HG03457 (cell line): ENCODE measurements around the gene ADAMTS16.

Source experiments
- ATAC-seq: cut with Tn5 transposase; IDR thresholded peaks from one replicate; pipeline ENCODE4 v1.9.1; 2021; ENCODE audit warnings: moderate number of reproducible peaks; ENCODE audit not compliant: unreplicated experiment

ADAMTS16 gene

GRCh38 chr5:5339257-5339656 is 199.1 kb downstream of the ADAMTS16 start:
- no peak for ATAC-seq

- no peak for ATAC-seq
Observed at GRCh38 chr5:5340206-5340729, 200.1 kb downstream of the ADAMTS16 start.

DNA sequence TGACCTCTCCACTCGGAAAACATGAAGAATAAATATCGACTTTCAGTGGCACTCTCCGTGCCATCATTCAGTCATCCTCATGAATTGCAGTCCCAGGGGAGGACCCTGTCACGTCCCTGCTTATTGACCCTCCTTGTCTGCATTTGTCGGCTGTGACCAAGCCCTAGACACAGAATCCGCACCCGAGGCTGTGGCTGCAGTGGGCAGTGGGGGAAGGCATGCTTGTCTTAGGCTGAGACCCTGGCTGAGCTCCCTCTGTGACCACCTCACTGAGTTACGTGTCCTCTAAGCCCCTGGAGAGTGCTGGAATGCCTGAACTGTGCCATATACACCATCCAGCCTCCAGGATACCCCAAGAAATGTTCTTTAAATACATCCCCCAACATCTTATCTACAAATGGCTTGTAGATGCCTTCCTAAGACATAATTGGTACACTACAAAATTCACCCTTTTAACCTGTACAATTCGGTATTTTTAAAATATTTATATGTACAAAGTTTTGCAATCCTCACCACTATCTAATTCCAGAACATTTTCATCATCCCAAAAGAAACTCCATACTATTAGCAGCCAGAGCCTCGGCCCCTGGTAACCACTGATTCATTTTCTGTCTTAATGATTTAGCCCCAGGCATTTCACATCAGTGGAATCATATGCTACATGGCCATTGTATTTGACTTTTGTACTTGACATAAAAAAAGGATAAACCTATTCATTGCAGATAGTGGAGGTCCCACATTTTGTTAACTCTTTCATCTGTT is 201.6 kb downstream of the ADAMTS16 start:
- ATAC-seq: no peak

DNA sequence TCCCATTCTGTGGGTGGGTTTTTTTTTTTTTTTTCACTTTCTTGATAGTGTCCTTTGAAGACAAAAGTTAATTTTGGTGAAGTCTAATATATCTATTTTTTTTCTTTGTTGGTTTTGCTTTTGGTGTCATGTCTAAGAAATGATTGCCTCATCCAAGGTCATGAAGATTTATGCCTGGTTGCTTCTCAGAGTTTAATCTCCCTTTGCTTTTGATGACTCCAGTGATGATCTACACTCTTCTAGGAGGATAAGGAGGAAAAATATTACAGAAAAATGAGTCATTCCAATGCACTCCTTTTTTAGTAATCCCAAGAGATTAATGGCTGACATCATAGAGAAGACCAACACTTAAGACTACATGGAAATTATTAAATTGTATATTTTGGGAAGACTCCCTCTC is 202.7 kb downstream of the ADAMTS16 start:
- ATAC-seq: no peak

- ATAC-seq: no peak
Observed at GRCh38 chr5:5343568-5343967, 203.4 kb downstream of the ADAMTS16 start.

DNA sequence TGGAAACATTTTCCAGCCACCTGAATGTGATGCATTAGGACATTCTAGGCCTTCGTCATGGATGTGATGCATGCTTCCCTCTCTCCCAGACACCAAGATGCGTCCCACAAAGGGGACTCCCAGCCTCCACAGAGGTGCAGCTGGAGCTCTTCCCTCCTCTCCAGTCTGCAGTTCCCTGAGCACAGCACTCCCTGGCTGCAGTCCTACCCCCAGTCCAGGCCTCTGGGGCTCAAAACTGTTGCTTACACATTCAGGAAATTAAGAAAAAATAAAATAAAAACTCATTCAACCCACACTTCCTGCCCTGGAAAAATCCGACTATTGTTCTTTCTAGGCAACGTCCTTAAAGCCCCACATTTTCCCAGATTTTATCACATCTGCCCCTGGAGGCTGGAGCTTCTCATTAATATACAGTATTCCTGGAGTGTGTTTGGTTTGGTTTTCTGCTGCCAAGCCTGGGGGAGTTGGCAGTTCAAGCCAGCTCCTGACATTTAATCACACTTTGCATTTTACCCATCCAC is 204.0 kb downstream of the ADAMTS16 start:
- no peak for ATAC-seq

DNA sequence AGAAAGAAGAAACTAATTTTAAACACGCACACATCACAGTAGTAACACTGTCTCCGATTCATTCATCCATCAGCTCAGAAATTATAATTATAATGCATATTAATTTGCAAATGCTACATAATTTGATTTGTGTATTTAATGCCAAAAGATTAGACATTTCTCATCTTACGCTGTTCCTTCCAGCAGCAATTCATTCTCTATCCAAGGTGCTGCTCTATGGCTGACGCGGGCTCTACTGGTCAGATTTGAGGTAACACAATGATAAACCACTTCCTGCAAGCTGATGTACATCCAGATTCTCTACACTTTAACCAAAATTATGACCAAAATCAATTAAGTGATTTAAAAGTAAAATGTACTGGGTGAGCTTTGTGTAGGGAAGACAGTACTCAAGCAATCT is 204.5 kb downstream of the ADAMTS16 start:
- no peak for ATAC-seq

DNA sequence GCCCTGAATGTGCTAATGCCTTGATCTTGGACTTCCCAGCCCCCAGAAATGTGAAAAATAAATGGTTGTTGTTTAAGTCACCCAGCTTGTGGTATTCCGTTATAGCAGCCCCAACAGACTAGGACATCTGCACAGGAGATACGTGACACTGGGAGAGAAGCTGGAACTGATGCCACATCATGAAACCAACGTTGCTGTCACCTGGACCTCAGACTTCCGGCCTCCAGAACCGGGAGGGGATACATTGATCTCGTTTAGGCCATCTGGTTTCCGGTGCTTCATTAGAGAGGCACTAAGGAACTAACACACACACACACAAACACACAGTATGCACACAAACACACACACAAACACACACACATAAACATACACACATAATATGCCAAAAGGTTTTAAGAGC is 207.3 kb downstream of the ADAMTS16 start:
- no peak for ATAC-seq

DNA sequence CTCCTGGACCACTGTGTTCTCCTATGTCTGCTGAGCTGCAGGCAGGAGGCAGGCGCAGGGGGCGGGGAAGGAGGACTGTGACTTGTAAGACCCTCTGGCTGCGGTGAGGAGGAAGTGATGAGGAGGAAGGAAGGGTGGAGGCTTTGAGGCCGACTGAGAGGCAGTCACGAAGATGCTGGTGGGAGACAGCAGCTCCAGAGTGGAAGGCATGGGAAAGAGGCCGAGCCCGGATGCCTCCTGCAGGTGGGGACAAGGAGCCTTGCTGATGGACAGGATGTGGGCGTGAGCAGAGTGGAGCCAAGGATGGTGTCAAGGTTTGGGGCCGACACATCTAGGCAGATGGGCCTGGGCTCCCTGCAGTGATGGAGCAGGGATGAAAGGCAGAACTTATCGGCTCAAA is 208.0 kb downstream of the ADAMTS16 start:
- no peak for ATAC-seq

DNA sequence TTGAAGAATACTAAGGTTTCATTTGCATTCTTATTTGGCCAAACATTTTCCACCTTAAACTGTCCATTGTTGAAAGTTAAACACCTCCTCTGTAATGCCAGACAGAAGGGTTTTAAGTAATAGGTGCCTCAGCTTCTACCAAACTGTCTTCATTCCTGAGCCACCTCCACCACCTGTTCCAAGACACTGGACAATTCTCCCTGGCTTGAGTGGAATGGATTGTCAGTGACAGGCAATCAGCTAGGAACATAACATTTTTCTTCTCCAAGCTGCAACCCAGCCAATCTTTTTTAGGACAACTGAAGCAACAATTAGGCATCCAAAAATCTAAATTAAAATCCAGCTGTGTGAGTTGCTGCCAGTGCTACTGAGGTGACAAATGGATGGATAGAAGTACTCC is 208.4 kb downstream of the ADAMTS16 start:
- no peak for ATAC-seq

- no peak for ATAC-seq
Observed at GRCh38 chr5:5350101-5350500, 210.0 kb downstream of the ADAMTS16 start.

DNA sequence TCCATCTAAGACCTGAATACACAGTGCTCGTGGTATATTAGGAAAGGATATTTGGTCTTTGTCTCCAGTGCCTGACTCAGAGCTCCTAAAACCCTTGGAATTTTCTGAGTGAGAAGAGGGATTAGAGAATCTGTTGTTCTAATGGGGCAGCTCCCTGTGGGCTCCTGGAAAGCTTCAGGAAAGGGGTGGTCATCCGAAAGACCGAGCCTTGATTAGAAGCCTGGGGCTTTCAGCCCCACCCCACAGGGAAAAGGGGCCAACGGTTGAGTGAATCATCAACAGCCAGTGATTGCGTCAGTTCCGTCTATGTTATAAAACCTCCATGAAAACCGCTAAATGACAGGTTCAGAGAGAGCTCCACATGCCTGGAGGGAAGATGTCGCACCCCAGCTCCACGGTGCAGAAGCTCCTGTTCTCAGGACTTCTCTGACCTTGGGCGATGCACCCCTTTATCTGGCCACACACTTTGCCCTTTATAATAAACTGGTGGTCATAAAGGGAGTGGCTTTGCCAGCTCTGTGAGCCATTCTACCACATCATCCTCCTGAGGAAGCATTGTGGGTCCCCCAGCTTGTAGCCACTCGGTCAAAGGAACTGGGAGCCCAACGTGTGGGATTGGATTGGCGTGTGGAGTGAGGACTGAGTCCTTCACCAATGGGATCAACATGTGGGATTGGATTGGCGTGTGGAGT is 211.3 kb downstream of the ADAMTS16 start:
- ATAC-seq: no peak

DNA sequence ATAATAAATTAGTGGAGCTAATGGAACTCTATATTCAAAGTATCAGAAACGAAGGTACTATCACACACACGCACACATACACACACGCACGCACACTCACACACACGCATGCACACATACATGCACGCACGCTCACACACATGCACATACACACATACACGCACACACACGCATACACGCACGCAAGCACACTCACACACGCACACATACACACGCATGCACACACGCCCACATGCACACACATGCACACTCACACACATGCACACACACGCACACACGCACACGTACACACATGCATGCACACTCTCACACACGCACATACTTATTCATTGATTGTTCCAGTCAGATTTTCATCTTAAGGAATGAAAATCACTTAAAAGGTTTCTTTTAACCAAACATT is 212.5 kb downstream of the ADAMTS16 start:
- no peak for ATAC-seq

GRCh38 chr5:5353681-5354080 is 213.6 kb downstream of the ADAMTS16 start:
- no peak for ATAC-seq

GRCh38 chr5:5356765-5357164 is 216.6 kb downstream of the ADAMTS16 start:
- no peak for ATAC-seq

DNA sequence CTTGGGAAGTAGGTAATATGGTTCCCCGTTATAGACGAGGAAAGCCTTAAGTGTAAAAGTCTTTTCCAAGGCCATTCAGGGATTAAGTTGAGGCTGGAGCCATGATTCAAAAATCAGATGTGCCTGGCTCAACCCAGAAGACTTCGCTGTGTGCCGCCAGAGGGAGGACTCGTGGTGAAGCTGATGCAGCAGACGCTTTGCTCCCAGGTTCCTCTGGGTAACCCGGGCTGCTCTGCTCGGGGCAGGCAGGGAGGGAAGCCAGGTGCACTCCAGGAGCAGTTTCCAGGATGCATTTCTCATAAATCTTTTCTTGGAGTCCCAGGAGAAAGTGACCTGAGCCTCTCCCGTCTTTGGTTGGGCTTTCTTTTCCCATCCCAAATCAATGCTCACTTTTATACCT is 219.5 kb downstream of the ADAMTS16 start:
- no peak for ATAC-seq

DNA sequence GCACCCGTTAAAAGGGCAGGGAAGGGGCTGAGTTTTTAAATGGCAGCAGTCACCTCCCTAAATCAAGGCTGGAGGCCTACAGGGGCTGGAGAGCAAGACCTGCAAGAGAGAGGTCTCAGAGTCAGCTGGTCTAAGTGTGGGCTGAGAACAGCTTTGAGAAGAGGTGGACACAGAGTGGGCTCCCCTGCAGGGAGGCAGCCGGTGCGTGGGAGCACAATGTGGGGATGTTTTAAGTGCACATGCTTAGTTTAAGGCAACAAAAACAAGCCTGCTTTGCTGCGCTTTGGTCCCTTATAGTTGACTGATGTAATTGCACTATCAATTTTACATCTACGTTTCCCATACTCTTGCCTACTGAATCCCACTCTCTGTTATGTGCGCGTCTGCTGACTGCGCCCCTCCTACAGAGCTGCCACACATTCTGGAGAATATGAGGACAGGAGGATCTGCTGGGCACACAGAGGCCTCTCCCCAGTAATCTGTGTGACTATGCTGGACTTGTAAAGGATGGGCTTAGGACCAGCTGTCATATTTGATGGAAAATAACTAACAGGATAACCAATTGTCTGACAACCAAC is 220.3 kb downstream of the ADAMTS16 start:
- ATAC-seq: no peak

GRCh38 chr5:5360941-5361520 is 220.9 kb downstream of the ADAMTS16 start:
- no peak for ATAC-seq

DNA sequence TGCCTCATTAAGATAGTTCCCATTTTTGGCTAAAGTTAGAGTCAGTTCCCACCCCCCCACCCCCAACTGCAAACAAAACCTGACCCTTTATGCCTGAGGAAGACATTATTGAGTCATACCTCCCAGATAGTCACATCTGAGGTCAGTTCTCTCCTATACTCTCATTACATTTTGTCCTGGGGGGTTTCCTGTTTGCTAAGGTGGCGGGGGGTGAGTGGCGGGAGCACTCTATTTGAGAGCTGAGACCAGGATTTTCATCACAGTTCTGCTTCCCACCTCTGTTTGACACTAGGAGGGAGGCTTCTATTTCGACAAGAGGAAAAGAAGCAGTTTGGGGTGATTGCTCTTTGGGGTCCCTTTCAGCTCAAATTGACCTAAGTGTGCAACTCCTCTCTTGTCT is 222.9 kb downstream of the ADAMTS16 start:
- no peak for ATAC-seq

DNA sequence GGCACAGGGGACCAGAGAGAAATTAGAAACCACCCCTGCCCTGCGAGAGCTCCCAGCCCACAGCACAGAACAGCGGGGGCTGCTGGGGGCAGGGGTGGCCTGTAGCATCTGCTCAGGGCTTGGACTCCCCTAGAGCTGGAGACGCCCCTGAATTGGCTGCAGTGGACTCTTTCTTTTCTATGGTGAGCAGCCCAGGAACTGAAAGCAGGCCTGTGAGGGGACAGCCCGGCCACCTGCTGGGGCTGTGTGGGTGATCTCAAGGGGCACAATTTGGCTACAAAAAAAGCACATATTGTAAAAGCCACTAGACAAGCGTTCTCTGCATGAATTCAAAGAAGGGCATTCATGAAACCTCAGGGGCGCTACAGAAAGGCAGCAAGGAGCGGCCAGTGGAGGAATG is 224.8 kb downstream of the ADAMTS16 start:
- ATAC-seq: no peak

DNA sequence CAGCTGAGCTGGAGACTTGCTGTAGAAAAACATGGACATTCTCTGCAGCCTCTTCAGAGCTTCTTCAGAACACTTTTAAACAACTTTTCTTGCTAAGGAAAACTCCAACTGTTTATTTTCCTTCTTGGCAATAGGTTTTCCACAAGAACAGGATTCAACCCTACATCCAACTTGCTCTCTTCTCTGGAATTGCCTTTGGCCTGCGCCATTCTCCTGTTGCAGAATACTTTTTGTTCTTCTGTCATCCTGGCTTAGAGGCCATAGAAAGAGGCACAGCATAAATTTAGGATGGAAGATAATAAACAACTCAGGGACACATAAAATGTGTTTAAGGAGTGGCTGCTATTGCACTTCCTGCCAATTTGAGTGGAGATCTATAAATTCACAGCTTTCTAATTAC is 227.6 kb downstream of the ADAMTS16 start:
- no peak for ATAC-seq
